Neural progenitor cell (in vitro differentiated cells): Measurements from ENCODE around the gene MSRB1.
"Not testable (repeated sequence)": the region's sequence is repeated elsewhere in the genome, so short reads cannot be mapped to it uniquely, and the experiment has no call there.

Experiments
- EZH2 ChIP-seq: fragments of 200-600 bp; sonication (generic); IDR thresholded peaks from 2 replicates; pipeline ENCODE4 v1.6.1; 2017; ENCODE audit warnings: antibody characterized with exemption, mild to moderate bottlenecking, moderate library complexity
- EZH2phosphoT487 ChIP-seq: fragments of 200-600 bp; sonication (generic); IDR thresholded peaks from 2 replicates; pipeline ENCODE4 v1.6.1; 2017; ENCODE audit warnings: antibody characterized with exemption
- TF ChIP-seq, protein P1 (sequence below): fragments of 200-600 bp; sonication (generic); IDR thresholded peaks from 2 replicates; pipeline ENCODE4 v1.5.1; 2017; ENCODE audit warnings: antibody characterized with exemption, mild to moderate bottlenecking

DNA sequence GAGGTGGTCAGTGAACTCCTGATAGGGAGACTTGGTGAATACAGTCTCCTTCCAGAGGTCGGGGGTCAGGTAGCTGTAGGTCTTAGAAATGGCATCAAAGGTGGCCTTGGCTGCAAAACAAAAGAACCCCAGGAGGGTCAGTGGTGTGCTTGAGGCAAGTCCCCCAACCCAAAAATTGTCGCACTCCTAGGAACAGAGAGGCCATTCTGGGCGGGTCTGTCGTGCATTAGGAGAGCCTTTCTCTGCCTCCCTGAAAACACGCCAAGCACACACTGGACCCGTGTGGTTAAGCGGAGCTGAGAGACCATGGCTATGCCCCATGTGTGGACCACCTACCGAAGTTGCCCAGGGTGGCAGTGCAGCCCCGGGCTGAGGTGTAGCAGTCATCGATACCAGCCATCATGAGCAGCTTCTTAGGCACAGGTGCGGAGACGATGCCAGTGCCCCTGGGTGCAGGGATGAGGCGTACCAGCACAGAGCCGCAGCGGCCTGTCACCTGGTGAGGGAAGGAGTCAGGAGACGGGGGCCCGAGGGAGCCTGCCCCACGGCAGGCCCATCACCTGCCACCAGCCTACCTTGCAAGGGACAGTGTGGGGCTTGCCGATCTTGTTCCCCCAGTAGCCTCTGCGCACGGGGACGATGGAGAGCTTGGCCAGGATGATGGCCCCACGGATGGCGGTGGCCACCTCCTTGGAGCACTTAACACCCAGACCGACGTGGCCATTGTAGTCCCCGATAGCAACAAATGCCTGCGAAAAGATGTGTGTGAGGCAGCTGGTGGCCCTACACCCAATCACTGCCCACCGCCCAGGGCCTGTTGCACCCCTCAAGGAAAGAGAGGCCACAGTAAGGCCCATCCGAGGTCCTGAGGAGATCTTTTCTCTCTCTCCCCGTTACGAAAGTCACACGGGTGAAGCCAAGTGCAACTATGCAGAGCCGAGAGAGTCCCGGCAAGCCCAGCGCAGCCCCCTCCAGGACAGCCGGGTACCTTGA is 19.5 kb upstream of the MSRB1 start:
- not testable (repeated sequence) for TF ChIP-seq EZH2phosphoT487, EZH2
- TF ChIP-seq, protein P1, sequence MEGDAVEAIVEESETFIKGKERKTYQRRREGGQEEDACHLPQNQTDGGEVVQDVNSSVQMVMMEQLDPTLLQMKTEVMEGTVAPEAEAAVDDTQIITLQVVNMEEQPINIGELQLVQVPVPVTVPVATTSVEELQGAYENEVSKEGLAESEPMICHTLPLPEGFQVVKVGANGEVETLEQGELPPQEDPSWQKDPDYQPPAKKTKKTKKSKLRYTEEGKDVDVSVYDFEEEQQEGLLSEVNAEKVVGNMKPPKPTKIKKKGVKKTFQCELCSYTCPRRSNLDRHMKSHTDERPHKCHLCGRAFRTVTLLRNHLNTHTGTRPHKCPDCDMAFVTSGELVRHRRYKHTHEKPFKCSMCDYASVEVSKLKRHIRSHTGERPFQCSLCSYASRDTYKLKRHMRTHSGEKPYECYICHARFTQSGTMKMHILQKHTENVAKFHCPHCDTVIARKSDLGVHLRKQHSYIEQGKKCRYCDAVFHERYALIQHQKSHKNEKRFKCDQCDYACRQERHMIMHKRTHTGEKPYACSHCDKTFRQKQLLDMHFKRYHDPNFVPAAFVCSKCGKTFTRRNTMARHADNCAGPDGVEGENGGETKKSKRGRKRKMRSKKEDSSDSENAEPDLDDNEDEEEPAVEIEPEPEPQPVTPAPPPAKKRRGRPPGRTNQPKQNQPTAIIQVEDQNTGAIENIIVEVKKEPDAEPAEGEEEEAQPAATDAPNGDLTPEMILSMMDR: not testable (repeated sequence)
